ENCODE results near the gene OMA1.

The OMA1 gene

GRCh38 chr1:58480191-58480590, 66.3 kb downstream of the OMA1 start:
- Histone ChIP-seq H3K27ac (ENCODE audit: low read depth, low read length) (no peak overlapping the region), H3K9ac (ENCODE audit: low read depth, low read length) (no peak overlapping the region), H3K27me3 (ENCODE audit: insufficient read depth, low read length) (no peaks in the 10 kb centered on the region), H3K9me3 (ENCODE audit: insufficient read depth, low read depth, low read length) (no peaks in the 10 kb centered on the region), H3K4me1 (ENCODE audit: insufficient read depth, low read length) (no peaks in the 10 kb centered on the region), H3K36me3 (ENCODE audit: insufficient read depth, low read length) (no peaks in the 10 kb centered on the region), H3K4me3 (ENCODE audit: low read length) (no peak overlapping the region)
- 92% methylated on average over 2 of the region's 2 CpGs for WGBS

DNA sequence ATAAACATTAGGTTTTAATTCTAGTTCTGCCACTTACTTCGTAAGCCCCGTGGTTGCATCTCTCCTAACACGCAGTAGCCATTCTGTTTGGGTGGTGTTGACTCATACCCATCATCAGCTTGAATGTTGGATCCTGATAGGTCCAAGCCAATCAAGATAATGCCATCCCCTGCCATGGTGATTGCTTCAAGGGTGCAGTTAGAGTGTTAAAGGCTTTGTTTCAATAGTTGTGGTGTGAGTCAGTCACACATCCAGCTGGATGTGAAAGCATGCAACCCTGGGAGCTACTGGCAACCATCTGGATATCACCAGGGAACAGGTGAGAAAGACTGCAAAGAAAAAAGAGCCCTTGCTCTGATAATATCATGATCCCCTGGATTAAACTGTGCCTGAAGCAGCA, 69.1 kb downstream of the OMA1 start:
- Histone ChIP-seq H3K4me1 (ENCODE audit: insufficient read depth, low read length) (0 out of 2 replicates have a peak, but pooled peaks cover 3% of the 10 kb centered on the region), H3K9ac (ENCODE audit: low read depth, low read length) (no peak overlapping the region), H3K9me3 (ENCODE audit: insufficient read depth, low read depth, low read length) (no peaks in the 10 kb centered on the region), H3K27me3 (ENCODE audit: insufficient read depth, low read length) (no peaks in the 10 kb centered on the region), H3K4me3 (ENCODE audit: low read length) (no peak overlapping the region), H3K27ac (ENCODE audit: low read depth, low read length) (no peak overlapping the region), H3K36me3 (ENCODE audit: insufficient read depth, low read length) (no peaks in the 10 kb centered on the region)
- WGBS = 91% methylated on average over 3 of the region's 3 CpGs

DNA sequence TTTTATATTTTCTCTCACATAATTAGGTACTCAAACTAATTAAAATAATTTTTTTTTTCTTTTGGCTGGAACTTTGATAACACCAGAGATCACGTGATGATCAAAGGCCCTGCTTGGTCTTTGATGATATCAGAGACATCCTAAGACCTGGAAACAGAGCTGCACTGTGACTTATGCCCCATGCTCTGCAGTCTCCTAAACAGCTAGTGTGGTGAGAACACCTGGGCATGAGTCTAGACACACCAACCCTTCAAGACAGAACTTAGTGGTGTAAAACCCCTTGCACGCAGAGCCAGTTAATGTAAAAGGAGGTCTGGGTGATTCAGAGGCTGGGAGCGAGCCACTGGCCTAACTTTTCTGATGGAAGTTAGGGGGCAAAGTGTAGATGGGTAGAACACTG, 70.3 kb downstream of the OMA1 start:
- no peaks in the 10 kb centered on the region for H3K9me3 ChIP-seq (ENCODE audit: insufficient read depth, low read depth, low read length)
- H3K27me3 ChIP-seq (ENCODE audit: insufficient read depth, low read length) = no peaks in the 10 kb centered on the region
- no peak overlapping the region for H3K4me3 ChIP-seq (ENCODE audit: low read length)
- H3K36me3 ChIP-seq (ENCODE audit: insufficient read depth, low read length) = no peaks in the 10 kb centered on the region
- WGBS = 93% methylated on average over 3 of the region's 3 CpGs
- no peak overlapping the region for H3K27ac ChIP-seq (ENCODE audit: low read depth, low read length)
- 0 out of 2 replicates have a peak, but pooled peaks cover 3% of the 10 kb centered on the region for H3K4me1 ChIP-seq (ENCODE audit: insufficient read depth, low read length)
- H3K9ac ChIP-seq (ENCODE audit: low read depth, low read length) = no peak overlapping the region

DNA sequence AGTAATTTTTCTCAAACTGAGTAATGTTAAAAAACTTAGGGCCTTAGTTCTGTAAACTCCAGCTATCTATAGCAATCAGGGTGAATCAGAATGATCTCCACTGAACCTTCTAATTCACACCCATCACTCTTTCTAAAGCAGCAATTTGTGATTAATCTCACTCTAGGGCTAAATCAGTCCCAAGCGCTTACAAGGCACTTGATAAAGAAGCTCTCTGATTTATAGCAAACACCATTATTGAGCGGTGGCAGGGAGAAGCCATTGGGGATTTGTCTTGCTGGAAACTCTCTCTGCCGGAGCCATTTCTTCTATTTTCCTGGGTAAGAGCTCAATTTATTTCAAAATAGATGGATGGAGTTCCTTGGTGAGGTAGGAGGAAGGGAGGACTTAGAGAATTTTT, 77.0 kb downstream of the OMA1 start:
- no peak overlapping the region for H3K9ac ChIP-seq (ENCODE audit: low read depth, low read length)
- no peaks in the 10 kb centered on the region for H3K27me3 ChIP-seq (ENCODE audit: insufficient read depth, low read length)
- no peak overlapping the region for H3K27ac ChIP-seq (ENCODE audit: low read depth, low read length)
- H3K4me1 ChIP-seq (ENCODE audit: insufficient read depth, low read length) = peaks cover 11% of the 10 kb centered on the region
- H3K9me3 ChIP-seq (ENCODE audit: insufficient read depth, low read depth, low read length) = no peaks in the 10 kb centered on the region
- H3K4me3 ChIP-seq (ENCODE audit: low read length) = no peak overlapping the region
- no peaks in the 10 kb centered on the region for H3K36me3 ChIP-seq (ENCODE audit: insufficient read depth, low read length)
- 78% methylated on average over 3 of the region's 3 CpGs for WGBS

DNA sequence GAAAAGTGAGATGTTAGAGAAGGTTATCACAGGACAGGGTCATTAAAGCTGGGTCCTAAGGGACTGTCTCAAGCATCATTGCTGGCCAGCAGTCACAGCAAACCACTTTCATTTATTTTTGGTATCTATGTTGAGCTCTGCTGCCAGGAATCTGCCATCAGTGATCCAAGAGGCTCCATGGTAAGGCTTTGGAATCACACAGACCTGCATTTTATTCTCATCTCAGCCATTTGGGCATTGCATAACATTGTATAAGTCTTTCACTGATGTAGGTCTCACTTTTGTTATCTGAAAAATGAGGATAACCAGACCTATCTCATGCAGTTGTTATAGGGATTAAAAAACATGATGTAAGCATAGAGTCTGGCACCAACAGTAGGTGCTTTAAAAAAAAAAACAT, 77.5 kb downstream of the OMA1 start:
- H3K4me3 ChIP-seq (ENCODE audit: low read length) = no peak overlapping the region
- no peak overlapping the region for H3K9ac ChIP-seq (ENCODE audit: low read depth, low read length)
- no peaks in the 10 kb centered on the region for H3K9me3 ChIP-seq (ENCODE audit: insufficient read depth, low read depth, low read length)

GRCh38 chr1:58468612-58469011, 77.9 kb downstream of the OMA1 start:
- no peaks in the 10 kb centered on the region for H3K9me3 ChIP-seq (ENCODE audit: insufficient read depth, low read depth, low read length)
- no peak overlapping the region for H3K27ac ChIP-seq (ENCODE audit: low read depth, low read length)
- no peaks in the 10 kb centered on the region for H3K36me3 ChIP-seq (ENCODE audit: insufficient read depth, low read length)
- H3K9ac ChIP-seq (ENCODE audit: low read depth, low read length) = no peak overlapping the region
- peaks cover 11% of the 10 kb centered on the region for H3K4me1 ChIP-seq (ENCODE audit: insufficient read depth, low read length)
- 77% methylated on average over 5 of the region's 5 CpGs for WGBS
- no peaks in the 10 kb centered on the region for H3K27me3 ChIP-seq (ENCODE audit: insufficient read depth, low read length)
- no peak overlapping the region for H3K4me3 ChIP-seq (ENCODE audit: low read length)

More for the DNA sequence above, 77.5 kb downstream of the OMA1 start:
- Histone ChIP-seq H3K27me3 (ENCODE audit: insufficient read depth, low read length) (no peaks in the 10 kb centered on the region), H3K27ac (ENCODE audit: low read depth, low read length) (no peak overlapping the region), H3K4me1 (ENCODE audit: insufficient read depth, low read length) (peaks cover 11% of the 10 kb centered on the region), H3K36me3 (ENCODE audit: insufficient read depth, low read length) (no peaks in the 10 kb centered on the region)

- H3K9ac ChIP-seq (ENCODE audit: low read depth, low read length) = no peak overlapping the region
- no peak overlapping the region for H3K27ac ChIP-seq (ENCODE audit: low read depth, low read length)
- H3K4me3 ChIP-seq (ENCODE audit: low read length) = no peak overlapping the region
- H3K36me3 ChIP-seq (ENCODE audit: insufficient read depth, low read length) = no peaks in the 10 kb centered on the region
- 87% methylated on average over 6 of the region's 6 CpGs for WGBS
- H3K4me1 ChIP-seq (ENCODE audit: insufficient read depth, low read length) = peaks cover 11% of the 10 kb centered on the region
- no peaks in the 10 kb centered on the region for H3K27me3 ChIP-seq (ENCODE audit: insufficient read depth, low read length)
- H3K9me3 ChIP-seq (ENCODE audit: insufficient read depth, low read depth, low read length) = no peaks in the 10 kb centered on the region
Observed at GRCh38 chr1:58466630-58467241, 79.8 kb downstream of the OMA1 start.

DNA sequence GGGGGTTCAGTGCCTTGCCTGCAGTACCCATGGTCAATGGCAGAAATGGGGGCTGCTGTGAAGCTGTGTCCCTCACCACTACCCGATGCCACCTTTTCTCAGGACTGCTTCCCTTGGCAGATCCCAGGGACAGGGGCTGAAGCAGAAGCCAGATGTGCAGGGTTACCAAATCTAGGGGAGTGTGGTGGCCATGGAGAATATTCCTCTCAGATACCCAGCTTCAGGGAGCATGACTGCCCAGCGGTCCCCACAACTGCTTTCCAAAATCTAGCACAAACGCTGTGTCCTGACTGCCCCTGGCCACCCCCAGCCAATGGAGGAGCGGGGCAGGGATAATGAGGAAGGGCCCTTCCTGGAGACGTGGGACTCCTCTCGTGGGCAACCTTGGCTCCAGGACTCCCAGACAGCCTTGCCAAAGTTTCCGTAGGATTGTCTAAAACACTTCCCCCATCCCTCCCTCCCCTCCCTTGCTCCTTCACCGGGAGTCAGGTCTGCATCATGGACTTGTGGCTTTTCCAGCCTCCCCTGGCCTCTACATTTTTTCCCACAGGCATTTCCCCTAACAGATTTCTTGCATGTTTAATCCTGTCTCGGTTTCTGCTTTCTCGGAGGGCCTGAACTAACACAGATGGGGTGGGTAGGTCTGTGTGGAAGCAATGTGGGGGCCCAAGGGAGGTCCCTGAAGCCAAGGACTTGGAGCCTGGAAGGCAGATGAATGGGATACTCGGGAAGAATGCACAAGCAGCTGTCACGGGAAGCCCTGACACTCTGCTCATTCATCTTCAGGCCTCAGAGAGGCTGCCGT, 80.5 kb downstream of the OMA1 start:
- Histone ChIP-seq H3K36me3 (ENCODE audit: insufficient read depth, low read length) (no peaks in the 10 kb centered on the region), H3K9ac (ENCODE audit: low read depth, low read length) (no peak overlapping the region), H3K4me1 (ENCODE audit: insufficient read depth, low read length) (peaks cover 11% of the 10 kb centered on the region), H3K27ac (ENCODE audit: low read depth, low read length) (no peak overlapping the region), H3K27me3 (ENCODE audit: insufficient read depth, low read length) (no peaks in the 10 kb centered on the region), H3K9me3 (ENCODE audit: insufficient read depth, low read depth, low read length) (no peaks in the 10 kb centered on the region), H3K4me3 (ENCODE audit: low read length) (no peak overlapping the region)
- WGBS = 75% methylated on average over 13 of the region's 13 CpGs

DNA sequence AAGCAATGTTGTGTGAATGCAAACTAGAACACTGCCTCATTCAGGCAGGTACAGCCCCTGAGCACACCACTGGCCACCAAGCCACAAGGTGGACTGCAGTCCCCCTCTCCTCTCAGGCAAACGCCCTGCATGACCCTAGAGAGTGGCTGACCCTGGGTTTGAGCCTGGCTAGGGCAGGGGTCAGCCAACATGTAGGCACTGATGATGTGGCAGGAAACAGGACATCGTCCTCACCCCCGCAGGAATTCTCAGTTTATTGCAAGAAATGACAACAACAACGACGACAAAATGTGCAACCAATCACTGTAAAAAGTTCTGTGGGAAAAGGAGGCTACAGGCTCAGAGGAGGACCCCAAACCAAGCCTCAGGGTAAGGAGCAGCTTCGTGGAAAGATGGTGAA, 81.3 kb downstream of the OMA1 start:
- 85% methylated on average over 6 of the region's 6 CpGs for WGBS

GRCh38 chr1:58460469-58460868, 86.1 kb downstream of the OMA1 start:
- H3K4me3 ChIP-seq (ENCODE audit: low read length) = no peak overlapping the region
- H3K27ac ChIP-seq (ENCODE audit: low read depth, low read length) = no peak overlapping the region

More for the DNA sequence above, 81.3 kb downstream of the OMA1 start:
- no peak overlapping the region for H3K9ac ChIP-seq (ENCODE audit: low read depth, low read length)
- H3K4me3 ChIP-seq (ENCODE audit: low read length) = no peak overlapping the region
- H3K27me3 ChIP-seq (ENCODE audit: insufficient read depth, low read length) = no peaks in the 10 kb centered on the region
- H3K27ac ChIP-seq (ENCODE audit: low read depth, low read length) = no peak overlapping the region
- peaks cover 11% of the 10 kb centered on the region for H3K4me1 ChIP-seq (ENCODE audit: insufficient read depth, low read length)
- H3K9me3 ChIP-seq (ENCODE audit: insufficient read depth, low read depth, low read length) = no peaks in the 10 kb centered on the region
- no peaks in the 10 kb centered on the region for H3K36me3 ChIP-seq (ENCODE audit: insufficient read depth, low read length)

DNA sequence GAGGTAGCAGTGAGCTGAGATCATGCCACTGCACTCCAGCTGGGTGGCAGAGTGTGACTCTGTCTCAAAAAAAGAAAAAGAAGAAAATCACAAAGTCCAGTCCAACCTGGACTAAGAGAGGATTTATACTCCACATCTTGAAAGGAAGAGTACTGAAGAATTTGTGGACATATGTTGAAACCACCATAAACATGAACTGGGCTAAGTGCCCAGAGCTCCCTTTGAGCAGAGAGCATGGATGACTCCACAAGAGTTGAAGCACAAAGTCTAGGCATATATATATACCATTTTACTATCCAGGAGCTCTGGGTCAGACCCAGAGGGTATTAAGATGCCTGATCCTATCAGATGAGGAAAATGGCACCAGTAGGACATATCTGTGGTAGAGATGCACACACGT, 86.6 kb downstream of the OMA1 start:
- Histone ChIP-seq H3K36me3 (ENCODE audit: insufficient read depth, low read length) (no peaks in the 10 kb centered on the region), H3K9me3 (ENCODE audit: insufficient read depth, low read depth, low read length) (no peaks in the 10 kb centered on the region), H3K27me3 (ENCODE audit: insufficient read depth, low read length) (no peaks in the 10 kb centered on the region), H3K4me1 (ENCODE audit: insufficient read depth, low read length) (no peaks in the 10 kb centered on the region), H3K4me3 (ENCODE audit: low read length) (no peak overlapping the region), H3K9ac (ENCODE audit: low read depth, low read length) (no peak overlapping the region), H3K27ac (ENCODE audit: low read depth, low read length) (no peak overlapping the region)
- 100% methylated on average over 1 of the region's 1 CpG for WGBS

More at GRCh38 chr1:58460469-58460868, 86.1 kb downstream of the OMA1 start:
- Histone ChIP-seq H3K9ac (ENCODE audit: low read depth, low read length) (no peak overlapping the region), H3K36me3 (ENCODE audit: insufficient read depth, low read length) (no peaks in the 10 kb centered on the region), H3K4me1 (ENCODE audit: insufficient read depth, low read length) (no peaks in the 10 kb centered on the region), H3K9me3 (ENCODE audit: insufficient read depth, low read depth, low read length) (no peaks in the 10 kb centered on the region), H3K27me3 (ENCODE audit: insufficient read depth, low read length) (no peaks in the 10 kb centered on the region)
- 46% methylated on average over 2 of the region's 2 CpGs for WGBS

All from HUES64 (cell line).